PC-3 (cell line): ENCODE measurements around the gene CHI3L2. TPM values are rescaled to one million over a fixed set of nuclear protein-coding genes. Genes with fewer than 3 reads are reported as not detected.

Experiments used
- ATAC-seq: fragments of 200-7000 bp; cut with Tn5 transposase; 2 replicates; pipeline ENCODE4 v1.9.1; 2020; ENCODE audit warnings: mild to moderate bottlenecking, moderate library complexity
- Bru-seq: library from RNA; stranded (reverse); fragments of 400-500 nt; gene quantifications from one replicate; lab custom pipeline; 2021; lab: Mats Ljungman, UMichigan
- BruChase-seq, 2 experiments: library from RNA; stranded (reverse); fragments of 400-500 nt; gene quantifications; one replicate each; lab custom pipeline; 2021; lab: Mats Ljungman, UMichigan
- BruUV-seq: library from RNA; stranded (reverse); fragments of 400-500 nt; replicated peaks from 2 replicates; lab custom pipeline; 2021; lab: Mats Ljungman, UMichigan
- CTCF ChIA-PET: fragments of 300-600 bp; sonication (Branson Sonifier 250); formaldehyde crosslinking; loops from one replicate; lab custom pipeline; 2022; ENCODE audit warnings: antibody characterized with exemption; lab: Charles Lee
- POLR2A ChIA-PET: fragments of 300-600 bp; sonication (Branson Sonifier 250); formaldehyde crosslinking; loops from one replicate; lab custom pipeline; 2022; ENCODE audit warnings: antibody characterized with exemption; ENCODE audit not compliant: unreplicated experiment; lab: Charles Lee
- DNase-seq: peaks from one replicate; pipeline ENCODE4 v3.0.0-alpha.2; 2015
- H2AFZ ChIP-seq: fragments of 300-600 bp; sonication (generic); 2 replicates; pipeline ENCODE4 v1.6.0; 2016; ENCODE audit warnings: antibody characterized with exemption, low read length
- H3F3A ChIP-seq: fragments of 300-600 bp; sonication (generic); one replicate; pipeline ENCODE4 v1.6.0; 2017; ENCODE audit warnings: antibody characterized with exemption, low read length, control low read depth, mild to moderate bottlenecking; ENCODE audit not compliant: unreplicated experiment
- H3K27ac ChIP-seq: fragments of 300-600 bp; sonication (generic); 2 replicates; pipeline ENCODE4 v1.5.1; 2016; ENCODE audit warnings: mild to moderate bottlenecking, low read length
- H3K27me3 ChIP-seq: fragments of 300-600 bp; sonication (generic); 2 replicates; pipeline ENCODE4 v1.6.1; 2016; ENCODE audit warnings: low read length, mixed read lengths
- H3K36me3 ChIP-seq: fragments of 300-600 bp; sonication (generic); 2 replicates; pipeline ENCODE4 v1.6.1; 2016; ENCODE audit warnings: low read depth, mixed run types, low read length, mixed read lengths
- H3K4me1 ChIP-seq: fragments of 300-600 bp; sonication (generic); 2 replicates; pipeline ENCODE4 v1.5.1; 2016; ENCODE audit warnings: low read length; ENCODE audit not compliant: insufficient read depth
- H3K4me2 ChIP-seq: fragments of 300-600 bp; sonication (generic); 2 replicates; pipeline ENCODE4 v1.6.0; 2016; ENCODE audit warnings: low read length
- H3K4me3 ChIP-seq: fragments of 300-600 bp; sonication (generic); 2 replicates; pipeline ENCODE4 v1.5.1; 2016; ENCODE audit warnings: mild to moderate bottlenecking, low read length, mixed read lengths
- H3K79me2 ChIP-seq: fragments of 300-600 bp; sonication (generic); 2 replicates; pipeline ENCODE4 v1.6.1; 2017; ENCODE audit warnings: low read length, mixed read lengths
- H3K9ac ChIP-seq: fragments of 300-600 bp; sonication (generic); 2 replicates; pipeline ENCODE4 v1.6.0; 2016; ENCODE audit warnings: mild to moderate bottlenecking, low read length
- H3K9me2 ChIP-seq: fragments of 300-600 bp; sonication (generic); replicated peaks from 2 replicates; pipeline ENCODE4 v1.6.1; 2016; ENCODE audit warnings: mixed run types, low read length, mixed read lengths
- H3K9me3 ChIP-seq: fragments of 300-600 bp; sonication (generic); 2 replicates; pipeline ENCODE4 v1.6.1; 2016; ENCODE audit warnings: low read length, mixed read lengths
- H4K20me1 ChIP-seq: fragments of 300-600 bp; sonication (generic); 2 replicates; pipeline ENCODE4 v1.6.1; 2016; ENCODE audit warnings: low read length, mixed read lengths
- EZH2 ChIP-seq: fragments of 300-600 bp; sonication (generic); IDR thresholded peaks from one replicate; pipeline ENCODE4 v1.6.1; 2017; ENCODE audit warnings: antibody characterized with exemption, mild to moderate bottlenecking, low read length; ENCODE audit not compliant: unreplicated experiment
- EZH2phosphoT487 ChIP-seq: fragments of 300-600 bp; sonication (generic); IDR thresholded peaks from 2 replicates; pipeline ENCODE4 v1.6.1; 2018; ENCODE audit warnings: mild to moderate bottlenecking, antibody characterized with exemption, low read length, borderline replicate concordance
- intact Hi-C: fragments of 100-400 bp; cut with micrococcal nuclease; formaldehyde crosslinking; loops from 2 replicates; pipeline ENCODE4 v1.9.0; 2023
- long read RNA-seq: library from polyadenylated mRNA; unstranded; transcript quantifications from one replicate; pipeline ENCODE4 v2.0.0, GENCODE V29; 2021; ENCODE audit not compliant: unreplicated experiment
- total RNA-seq: library from RNA; depleted of rRNA; stranded (reverse); fragments of >200 nt; gene quantifications from 2 replicates; pipeline ENCODE4 v1.2.3, GENCODE V29; 2014; rRNA removed
- TF ChIP-seq, protein P1 (sequence below): fragments of 300-600 bp; sonication (generic); conservative IDR thresholded peaks from 2 replicates; pipeline ENCODE4 v1.5.1; 2017; ENCODE audit warnings: antibody characterized with exemption, low read depth, mild to moderate bottlenecking, low read length

Gene CHI3L2, protein sequence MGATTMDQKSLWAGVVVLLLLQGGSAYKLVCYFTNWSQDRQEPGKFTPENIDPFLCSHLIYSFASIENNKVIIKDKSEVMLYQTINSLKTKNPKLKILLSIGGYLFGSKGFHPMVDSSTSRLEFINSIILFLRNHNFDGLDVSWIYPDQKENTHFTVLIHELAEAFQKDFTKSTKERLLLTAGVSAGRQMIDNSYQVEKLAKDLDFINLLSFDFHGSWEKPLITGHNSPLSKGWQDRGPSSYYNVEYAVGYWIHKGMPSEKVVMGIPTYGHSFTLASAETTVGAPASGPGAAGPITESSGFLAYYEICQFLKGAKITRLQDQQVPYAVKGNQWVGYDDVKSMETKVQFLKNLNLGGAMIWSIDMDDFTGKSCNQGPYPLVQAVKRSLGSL
- total RNA-seq (0.55 TPM in 1 of 2 replicates, not detected in the other), Bru-seq, nascent RNA (percentile 9 among the genes with signal in this experiment), BruChase-seq, experiment 1, labeled RNA remaining after a 6-hour chase (percentile 17 among the genes with signal in this experiment), BruChase-seq, experiment 2, labeled RNA remaining after a 2-hour chase (percentile 21 among the genes with signal in this experiment)
- long read RNA-seq, result 0 reads

DNA sequence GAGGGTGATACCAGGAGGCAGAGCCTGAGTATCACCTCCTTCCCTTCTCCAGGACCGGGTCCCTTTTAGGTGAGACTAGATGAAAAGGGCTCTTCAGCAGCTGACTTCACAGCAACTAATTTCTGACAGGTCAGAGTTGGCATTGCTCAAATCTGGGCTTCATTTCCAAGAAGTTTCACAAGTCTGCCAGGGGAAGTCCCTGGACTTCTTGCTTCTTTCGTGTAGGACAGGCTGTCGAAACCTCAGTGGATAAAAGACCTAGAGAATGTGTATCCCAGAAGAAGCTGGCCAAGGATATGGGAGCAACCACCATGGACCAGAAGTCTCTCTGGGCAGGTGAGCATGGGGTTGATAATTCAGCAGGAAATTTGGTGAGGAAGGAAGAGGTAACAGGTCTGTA lies at the start of gene CHI3L2:
Gene CHI3L2 (plus strand): TSS at position 280 of the 400 bp plus-strand sequence. CDS start 17 bp downstream, at position 297.
- Histone ChIP-seq H3K79me2 (no peaks in the 10 kb centered on the region), H3K36me3 (no peaks in the 10 kb centered on the region), H3F3A (no peaks in the 10 kb centered on the region), H3K4me3 (peak within 1 kb of the TSS; percentile 9; the same call in 1 of the 2 replicates), H3K9me3 (no peaks in the 10 kb centered on the region), H4K20me1 (no peaks in the 10 kb centered on the region), H3K9ac (peak within 1 kb of the TSS; percentile 46), H2AFZ (peak within 1 kb of the TSS; percentile 63), H3K27ac (peak within 1 kb of the TSS; percentile 89), H3K4me2 (peak within 1 kb of the TSS; percentile 77), H3K27me3 (no peaks in the 10 kb centered on the region), H3K4me1 (peaks cover 37% of the 10 kb centered on the region), H3K9me2 (no peaks in the 10 kb centered on the region)
- TF ChIP-seq EZH2 (no peak), EZH2phosphoT487 (no peak)
- TF ChIP-seq, protein P1, sequence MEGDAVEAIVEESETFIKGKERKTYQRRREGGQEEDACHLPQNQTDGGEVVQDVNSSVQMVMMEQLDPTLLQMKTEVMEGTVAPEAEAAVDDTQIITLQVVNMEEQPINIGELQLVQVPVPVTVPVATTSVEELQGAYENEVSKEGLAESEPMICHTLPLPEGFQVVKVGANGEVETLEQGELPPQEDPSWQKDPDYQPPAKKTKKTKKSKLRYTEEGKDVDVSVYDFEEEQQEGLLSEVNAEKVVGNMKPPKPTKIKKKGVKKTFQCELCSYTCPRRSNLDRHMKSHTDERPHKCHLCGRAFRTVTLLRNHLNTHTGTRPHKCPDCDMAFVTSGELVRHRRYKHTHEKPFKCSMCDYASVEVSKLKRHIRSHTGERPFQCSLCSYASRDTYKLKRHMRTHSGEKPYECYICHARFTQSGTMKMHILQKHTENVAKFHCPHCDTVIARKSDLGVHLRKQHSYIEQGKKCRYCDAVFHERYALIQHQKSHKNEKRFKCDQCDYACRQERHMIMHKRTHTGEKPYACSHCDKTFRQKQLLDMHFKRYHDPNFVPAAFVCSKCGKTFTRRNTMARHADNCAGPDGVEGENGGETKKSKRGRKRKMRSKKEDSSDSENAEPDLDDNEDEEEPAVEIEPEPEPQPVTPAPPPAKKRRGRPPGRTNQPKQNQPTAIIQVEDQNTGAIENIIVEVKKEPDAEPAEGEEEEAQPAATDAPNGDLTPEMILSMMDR, result no peak
- no peak for ATAC-seq
- ChIA-PET POLR2A (interaction anchor here (0.6 kb wide), 1 partner anchor 172 kb away, joined by 5 read pairs; no protein-coding TSS in a partner anchor), CTCF (no interaction called here)
- DNase-seq, result no peak
- intact Hi-C loops, result loop anchor here (5.0 kb wide), 1 partner anchor 540 kb away; no protein-coding TSS in a partner anchor
- BruUV-seq, result no TSS peak

DNA sequence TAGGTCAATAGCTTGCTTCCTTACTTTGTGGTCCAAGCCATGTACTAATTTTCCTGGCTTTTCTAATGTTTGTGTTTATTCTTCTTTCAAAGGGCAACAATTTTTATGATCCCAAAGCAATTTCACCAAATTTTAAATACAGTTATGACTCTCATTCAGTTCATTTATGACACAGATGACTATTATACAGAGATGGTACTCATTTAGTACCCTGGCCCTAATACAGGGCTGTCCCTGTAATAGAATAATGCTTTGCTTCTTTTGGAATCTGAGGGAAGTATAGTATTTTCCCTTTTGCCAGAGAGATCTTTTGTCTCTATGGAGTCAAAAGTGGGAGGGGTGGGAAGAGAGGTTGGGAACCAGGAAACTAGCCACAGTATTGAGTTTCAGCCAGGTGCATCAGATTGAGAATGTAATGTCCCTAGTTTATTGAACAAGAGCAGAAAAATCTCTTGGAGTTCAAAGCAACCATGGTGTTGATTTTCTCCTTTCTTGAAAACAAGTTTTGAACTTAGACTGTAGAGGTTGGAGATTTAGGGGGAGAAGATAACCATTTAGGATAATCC lies 47.5 kb upstream of the CHI3L2 start:
- H3K4me3 ChIP-seq, result no peak overlapping the region
- no peak overlapping the region for H3K27ac ChIP-seq
- H4K20me1 ChIP-seq, result no peaks in the 10 kb centered on the region
- no peak overlapping the region for H2AFZ ChIP-seq
- no peaks in the 10 kb centered on the region for H3K27me3 ChIP-seq
- ChIA-PET POLR2A (no interaction called here), CTCF (no interaction called here)
- H3K9me2 ChIP-seq, result no peaks in the 10 kb centered on the region
- no peak overlapping the region for H3K9ac ChIP-seq
- no peak for TF ChIP-seq EZH2
- TF ChIP-seq EZH2phosphoT487, result no peak
- TF ChIP-seq, protein P1, result no peak
- intact Hi-C loops, result no loop called here
- no peaks in the 10 kb centered on the region for H3K9me3 ChIP-seq
- no peaks in the 10 kb centered on the region for H3F3A ChIP-seq
- no TSS peak for BruUV-seq
- peaks cover 16% of the 10 kb centered on the region for H3K36me3 ChIP-seq
- H3K79me2 ChIP-seq, result no peaks in the 10 kb centered on the region
- no peak for ATAC-seq
- H3K4me1 ChIP-seq, result no peaks in the 10 kb centered on the region
- DNase-seq, result no peak
- H3K4me2 ChIP-seq, result no peak overlapping the region
